Measurements from ENCODE around the gene GLT6D1.
"Not testable (repeated sequence)": the region's sequence is repeated elsewhere in the genome, so short reads cannot be mapped to it uniquely, and the experiment has no call there.

Gene GLT6D1, protein sequence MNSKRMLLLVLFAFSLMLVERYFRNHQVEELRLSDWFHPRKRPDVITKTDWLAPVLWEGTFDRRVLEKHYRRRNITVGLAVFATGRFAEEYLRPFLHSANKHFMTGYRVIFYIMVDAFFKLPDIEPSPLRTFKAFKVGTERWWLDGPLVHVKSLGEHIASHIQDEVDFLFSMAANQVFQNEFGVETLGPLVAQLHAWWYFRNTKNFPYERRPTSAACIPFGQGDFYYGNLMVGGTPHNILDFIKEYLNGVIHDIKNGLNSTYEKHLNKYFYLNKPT
- 0 reads per million in 4 donors for total RNA-seq

DNA sequence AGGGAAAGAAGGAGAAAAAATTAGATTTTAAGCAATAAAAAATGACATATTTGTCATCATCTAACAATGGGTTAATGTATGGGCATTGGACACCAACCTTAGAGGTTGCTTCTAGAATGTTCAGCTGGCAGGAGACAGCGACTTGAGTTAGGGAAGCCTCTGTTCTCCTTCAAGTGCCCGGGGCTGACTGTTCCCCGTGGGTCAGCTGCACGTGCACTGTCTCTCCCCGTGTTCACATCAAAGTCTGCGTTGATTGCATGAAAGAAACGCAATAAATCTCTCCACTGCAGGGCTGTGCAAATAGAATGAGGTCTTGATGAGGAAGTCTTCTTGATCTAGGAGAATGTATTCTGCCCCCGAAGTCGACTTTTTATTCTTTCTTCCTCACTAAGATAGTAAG, at the start of gene GLT6D1:
Gene GLT6D1 (minus strand): TSS at position 345 of the 400 bp plus-strand sequence. CDS start 353 bp downstream, outside the sequence.
- DNase-seq: no peak

DNA sequence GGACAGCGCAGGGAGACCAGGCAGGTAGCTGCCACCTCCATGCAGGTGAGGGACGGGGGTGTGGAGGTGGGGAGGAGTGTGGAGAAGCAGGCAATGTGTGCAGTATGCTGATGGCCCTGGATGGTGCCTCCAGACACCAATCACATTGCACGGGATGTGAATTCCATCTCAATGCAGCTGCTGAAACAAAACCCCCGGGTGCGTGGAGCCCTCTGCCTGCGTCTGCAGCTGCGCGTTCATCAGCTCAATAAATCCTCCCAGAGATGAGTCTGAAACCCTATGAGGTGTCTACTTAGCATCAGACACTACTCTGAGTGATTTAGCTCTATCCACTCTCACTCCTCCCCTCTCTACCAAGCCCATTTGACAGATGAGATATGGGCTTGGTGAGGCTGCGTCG, 49.7 kb upstream of the GLT6D1 start:
- DNase-seq: no peak

GRCh38 chr9:135687216-135687615, 47.9 kb upstream of the GLT6D1 start:
- no peak for DNase-seq

- no peak for DNase-seq
Observed at GRCh38 chr9:135684691-135685090, 45.4 kb upstream of the GLT6D1 start.

DNA sequence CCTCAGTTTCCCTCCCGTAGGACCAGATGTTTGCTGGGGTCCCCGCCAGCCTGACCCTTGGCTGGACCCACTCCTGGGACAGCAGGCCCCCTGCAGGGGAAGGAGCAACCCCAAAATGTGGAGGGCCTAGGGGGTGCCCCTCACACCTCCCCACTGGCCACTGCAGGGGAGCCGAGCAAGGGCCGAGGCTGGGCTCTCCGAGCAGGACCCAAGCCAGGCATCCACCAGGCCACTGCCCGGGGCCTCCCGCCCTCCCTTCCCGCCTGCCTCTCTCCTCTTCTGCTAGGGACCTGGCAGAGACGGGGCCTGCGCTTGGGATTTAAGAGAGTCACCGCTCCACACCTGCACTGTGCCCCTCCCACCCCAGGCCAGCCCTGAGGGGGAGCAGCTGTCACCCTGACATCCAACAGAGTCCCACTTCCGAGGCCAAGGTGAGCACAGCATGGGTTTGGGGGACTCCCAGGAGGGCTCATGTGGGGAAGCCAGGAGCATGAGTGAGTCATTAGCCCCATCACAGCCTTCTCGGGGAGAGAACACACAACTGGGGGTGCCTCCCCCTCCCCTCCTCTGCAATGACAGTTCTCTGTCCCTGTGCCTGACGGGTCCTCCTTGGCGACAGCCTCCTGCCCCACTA, 44.2 kb upstream of the GLT6D1 start:
- DNase-seq: no peak

- DNase-seq: no peak
Observed at GRCh38 chr9:135681161-135681560, 41.8 kb upstream of the GLT6D1 start.

DNA sequence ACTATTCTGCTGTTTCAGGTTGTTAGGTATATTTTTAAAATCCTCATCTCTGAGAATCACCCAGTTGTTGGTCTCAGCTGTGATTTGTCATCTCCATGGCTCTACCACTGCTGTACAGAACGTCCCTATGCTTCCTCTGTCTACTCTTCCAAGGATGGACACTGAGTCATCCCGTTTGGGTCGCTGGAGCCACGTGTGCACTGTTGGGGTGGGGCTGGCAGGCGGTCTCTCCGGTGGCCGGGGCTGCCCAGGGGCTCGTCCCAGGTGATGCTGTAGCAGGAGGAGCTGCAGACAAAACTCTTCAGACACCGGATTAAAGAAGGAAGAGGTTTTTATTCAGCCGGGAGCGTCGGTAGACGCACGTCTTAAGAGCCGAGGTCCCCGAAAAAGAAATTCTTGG, 40.7 kb upstream of the GLT6D1 start:
- no peak for DNase-seq

DNA sequence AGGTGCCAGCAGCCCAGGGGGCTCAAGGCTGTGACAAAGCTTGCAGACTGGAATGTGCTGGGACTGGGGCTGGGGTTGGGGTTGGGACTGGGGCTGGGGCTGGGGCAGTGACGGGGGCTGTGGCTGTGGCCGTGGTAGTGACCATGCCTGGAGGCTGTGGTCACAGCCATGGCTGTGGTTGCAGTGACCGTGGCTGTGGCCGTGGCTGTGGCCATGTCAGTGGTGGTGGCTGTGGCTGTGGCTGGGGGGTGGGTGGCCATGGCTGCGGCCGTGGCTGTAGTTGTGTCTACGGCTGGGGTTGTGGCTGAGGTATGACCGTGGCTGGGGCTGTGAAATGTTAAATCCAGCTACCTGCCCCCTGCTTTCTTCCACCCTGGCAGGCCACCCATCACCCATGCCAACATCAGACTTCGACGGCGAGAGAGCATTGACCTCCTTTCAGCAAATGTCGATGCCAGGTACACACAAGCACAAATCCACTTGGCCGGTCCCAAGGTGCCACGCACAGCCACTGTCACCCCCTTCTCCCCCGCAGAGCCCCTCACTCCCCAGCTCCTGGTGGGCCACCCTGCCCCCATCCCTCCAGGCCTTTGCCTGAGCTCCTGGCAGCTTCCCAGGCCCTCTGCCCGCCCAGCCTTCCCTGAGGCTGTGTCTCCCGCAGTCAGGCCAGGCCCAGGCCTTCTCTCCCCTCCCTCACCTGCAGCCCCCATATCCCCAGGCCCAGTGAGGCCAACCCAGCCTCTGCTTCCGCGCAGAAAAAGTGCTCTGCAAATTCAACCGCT, 39.1 kb upstream of the GLT6D1 start:
- no peak for DNase-seq

GRCh38 chr9:135677641-135678168, 38.4 kb upstream of the GLT6D1 start:
- DNase-seq: no peak

GRCh38 chr9:135676891-135677290, 37.6 kb upstream of the GLT6D1 start:
- DNase-seq: no peak

- DNase-seq: no peak
Observed at GRCh38 chr9:135674977-135675376, 35.6 kb upstream of the GLT6D1 start.

GRCh38 chr9:135673941-135674340, 34.6 kb upstream of the GLT6D1 start:
- no peak for DNase-seq

GRCh38 chr9:135672786-135673185, 33.4 kb upstream of the GLT6D1 start:
- DNase-seq: not testable (repeated sequence)

- DNase-seq: no peak
Observed at GRCh38 chr9:135671591-135672041, 32.3 kb upstream of the GLT6D1 start.

DNA sequence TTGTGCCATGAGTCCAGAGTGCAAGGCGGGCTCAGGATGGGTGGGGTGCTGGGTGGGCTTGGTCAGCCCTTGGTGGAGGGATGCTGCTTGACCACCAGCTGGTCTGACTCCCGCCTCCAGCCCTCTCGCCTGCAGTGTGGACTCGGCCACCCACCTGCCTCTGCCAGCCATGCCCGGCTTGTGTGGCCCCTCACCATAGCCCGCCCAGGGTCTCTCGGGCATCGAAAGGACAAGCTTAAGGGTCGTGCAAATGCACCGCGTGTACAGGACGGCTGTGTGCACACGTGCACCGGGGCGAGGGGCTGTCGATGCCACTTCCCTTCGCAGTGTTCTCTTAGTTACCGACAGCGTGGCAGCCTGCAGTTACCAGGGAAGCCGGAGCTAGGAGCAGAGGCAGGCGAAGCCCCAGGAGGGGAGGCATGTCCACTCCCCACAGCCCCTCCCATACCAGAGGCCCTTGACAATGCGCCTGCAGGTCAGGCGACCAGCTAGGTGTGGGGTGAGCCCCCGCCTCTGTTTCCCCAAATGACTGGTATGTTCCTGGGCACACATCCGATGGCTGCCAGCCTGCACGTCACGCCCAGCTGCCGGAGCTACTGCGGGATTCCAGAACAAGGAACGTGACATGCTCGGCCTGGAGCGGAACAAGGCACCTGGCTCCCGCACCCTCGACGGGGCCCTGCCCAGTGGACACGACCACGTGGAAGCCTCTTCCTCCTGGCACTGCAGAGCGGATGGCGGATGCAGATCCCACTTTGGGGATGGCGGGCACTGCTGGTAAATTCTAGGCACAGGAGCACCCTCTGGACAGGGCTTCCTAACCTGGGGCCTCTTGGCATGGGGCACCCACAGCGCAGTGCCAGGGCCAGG, 31.6 kb upstream of the GLT6D1 start:
- DNase-seq: no peak

DNA sequence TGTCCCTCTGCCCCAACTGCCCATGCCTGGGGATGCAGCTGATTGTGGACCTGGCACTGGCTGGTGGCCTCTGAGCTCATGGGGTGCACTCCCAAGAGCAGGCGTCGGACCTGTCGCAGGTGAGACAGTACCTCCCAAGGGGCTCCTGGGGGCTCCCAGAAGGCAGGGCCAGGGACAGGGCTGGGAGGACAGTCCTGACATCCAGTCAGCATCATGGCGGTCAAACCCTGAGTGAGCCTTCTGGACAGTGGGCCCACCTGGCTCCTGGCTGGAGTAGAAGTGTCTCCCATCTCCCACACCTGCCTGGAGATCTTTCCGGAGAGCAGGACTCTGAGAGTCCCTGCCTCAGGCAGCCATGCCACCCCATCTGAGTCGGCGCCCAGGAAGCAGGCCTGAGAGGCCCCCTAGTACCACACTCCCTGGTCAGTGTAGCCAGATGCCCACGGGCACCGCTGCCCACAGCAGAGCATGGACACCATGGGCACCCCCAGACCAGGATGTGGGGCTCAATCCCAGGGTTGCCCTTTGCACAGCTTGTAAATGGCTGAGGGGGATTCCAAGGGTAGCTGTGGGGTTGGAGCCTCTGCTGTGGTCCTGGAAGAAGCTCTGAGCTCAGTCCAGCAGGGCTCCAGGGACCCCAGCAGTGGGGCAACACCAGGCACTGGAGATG, 30.4 kb upstream of the GLT6D1 start:
- DNase-seq: no peak

DNA sequence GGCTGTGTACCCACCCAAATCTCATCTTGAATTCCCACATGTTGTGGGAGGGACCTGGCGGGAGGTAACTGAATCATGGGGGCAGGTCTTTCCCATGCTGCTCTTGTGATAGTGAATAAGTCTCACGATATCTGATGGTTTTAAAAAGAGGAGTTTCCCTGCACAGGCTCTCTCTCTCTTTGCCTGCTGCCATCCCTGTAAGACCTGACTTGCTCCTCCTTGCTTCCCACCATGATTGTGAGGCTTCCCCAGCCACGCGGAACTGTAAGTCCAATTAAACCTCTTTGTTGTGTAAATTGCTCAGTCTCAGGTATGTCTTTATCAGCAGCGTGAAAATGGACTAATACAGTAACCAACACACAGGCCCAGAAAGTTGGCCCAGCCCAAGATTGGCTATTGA, 29.7 kb upstream of the GLT6D1 start:
- DNase-seq: not testable (repeated sequence)

GRCh38 chr9:135667463-135668001, 28.2 kb upstream of the GLT6D1 start:
- DNase-seq: no peak

DNA sequence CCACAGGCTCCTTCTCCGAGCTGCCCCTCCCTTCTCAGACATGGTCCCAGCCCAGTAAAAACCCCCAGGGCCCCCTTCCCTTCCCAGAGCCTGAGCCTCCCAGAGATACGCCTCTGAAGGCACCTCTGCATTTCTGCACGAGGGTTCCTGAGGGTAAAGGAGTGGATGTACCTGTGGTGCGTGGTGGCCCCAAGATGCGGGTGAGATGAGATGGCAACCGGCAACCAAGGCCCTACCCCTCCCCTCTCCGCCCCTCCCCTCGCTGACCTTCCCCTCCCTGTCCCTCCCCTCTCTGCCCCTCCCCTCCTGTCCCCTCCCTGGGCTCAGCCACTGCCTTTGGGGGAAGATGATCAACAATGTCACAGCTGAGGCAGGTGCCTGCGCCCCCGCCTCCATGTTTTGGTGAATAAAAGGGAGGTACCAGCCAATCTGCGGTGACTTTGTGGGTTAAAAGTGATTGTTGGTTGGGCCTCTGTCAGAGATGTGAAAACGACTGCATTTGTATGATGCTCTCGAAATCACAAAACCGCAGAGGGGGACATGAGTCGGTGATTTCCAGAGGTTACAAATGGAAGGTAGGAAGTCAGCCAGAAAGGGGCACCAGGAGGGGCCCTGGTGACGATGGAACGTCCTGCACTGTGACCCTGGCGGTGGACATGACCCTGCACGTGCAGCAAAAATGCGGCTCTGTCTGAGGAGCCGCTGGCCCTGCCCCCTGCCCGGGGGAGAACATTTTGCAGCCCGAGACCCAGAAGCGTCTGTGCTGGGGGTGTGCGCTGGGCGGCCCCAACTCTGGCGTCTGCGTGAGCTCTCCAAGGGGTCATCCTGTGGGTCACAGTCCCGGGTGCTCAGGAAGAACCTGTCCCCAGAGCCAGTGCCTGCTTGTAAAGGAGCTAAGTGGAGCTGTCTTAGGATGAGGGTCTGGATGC, 27.5 kb upstream of the GLT6D1 start:
- DNase-seq: no peak

DNA sequence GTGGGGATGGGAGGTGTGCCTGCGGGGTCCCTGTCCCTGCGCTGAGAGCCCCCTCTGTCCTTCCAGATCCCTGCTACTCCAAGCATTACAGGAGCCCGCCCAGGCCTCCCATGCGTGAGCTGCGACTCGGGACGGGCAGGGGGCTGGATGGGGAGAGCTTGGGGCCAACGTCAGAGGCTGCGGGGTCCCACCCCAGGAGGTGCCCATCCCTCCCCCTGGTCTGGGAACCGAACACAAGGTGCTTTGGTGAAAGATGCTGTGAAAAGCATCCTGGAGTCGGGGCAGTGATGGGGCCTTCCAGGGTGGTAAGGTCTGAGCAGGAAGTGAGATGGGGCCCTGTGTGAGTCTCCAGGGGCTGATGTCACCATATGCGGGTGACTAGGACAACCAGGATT, 26.5 kb upstream of the GLT6D1 start:
- DNase-seq: no peak

Measured in T-helper 1 cell (primary cell).